ENCODE results near the gene NPR3. TPM values are rescaled to one million over a fixed set of nuclear protein-coding genes. Genes with fewer than 3 reads are reported as not detected.

Gene NPR3
- total RNA-seq, 1 donor from 2014 or later = 116 TPM

GRCh38 chr5:32703957-32704356, 7.2 kb upstream of the NPR3 start:
- no peak for TF ChIP-seq CTCF (conservative IDR thresholded peaks at IDR 0.05)
- Mint-ChIP-seq H3K27me3 (peaks cover 9% of the 10 kb centered on the region), H3K27ac (no peak overlapping the region), H3K4me3 (no peak overlapping the region), H3K36me3 (peaks cover 5% of the 10 kb centered on the region), H3K4me1 (ENCODE audit: unreplicated experiment) (peaks cover 9% of the 10 kb centered on the region), H3K9me3 (peaks cover 10% of the 10 kb centered on the region)
- no peak for DNase-seq (ENCODE audit: extremely low spot score, unreplicated experiment)

- Mint-ChIP-seq H3K36me3 (no peaks in the 10 kb centered on the region), H3K4me1 (ENCODE audit: unreplicated experiment) (peaks cover 10% of the 10 kb centered on the region), H3K27me3 (peaks cover 40% of the 10 kb centered on the region), H3K9me3 (no peaks in the 10 kb centered on the region), H3K27ac (peak overlapping the region; percentile 38), H3K4me3 (peak overlapping the region; percentile 77)
- DNase-seq (ENCODE audit: extremely low spot score, unreplicated experiment) = no peak
- peak; percentile 75 for TF ChIP-seq CTCF (conservative IDR thresholded peaks at IDR 0.05)
Observed at GRCh38 chr5:32707418-32707997, 3.6 kb upstream of the NPR3 start.

- H3K27me3 Mint-ChIP-seq = peaks cover 52% of the 10 kb centered on the region
- TF ChIP-seq CTCF (conservative IDR thresholded peaks at IDR 0.05) = no peak
- no peak for DNase-seq (ENCODE audit: extremely low spot score, unreplicated experiment)
- no peaks in the 10 kb centered on the region for H3K9me3 Mint-ChIP-seq
- peaks cover 15% of the 10 kb centered on the region for H3K4me1 Mint-ChIP-seq (ENCODE audit: unreplicated experiment)
- H3K27ac Mint-ChIP-seq = peak overlapping the region; percentile 73
- H3K4me3 Mint-ChIP-seq = peak overlapping the region; percentile 93
- peaks cover 4% of the 10 kb centered on the region for H3K36me3 Mint-ChIP-seq
Observed at GRCh38 chr5:32708949-32709348, 2.2 kb upstream of the NPR3 start.

- peak overlapping the region; percentile 83 for H3K27ac Mint-ChIP-seq
- DNase-seq (ENCODE audit: extremely low spot score, unreplicated experiment) = peak; percentile 78
- H3K4me3 Mint-ChIP-seq = peak overlapping the region; percentile 93
Observed at GRCh38 chr5:32709750-32710549, 1.2 kb upstream of the NPR3 start.

GRCh38 chr5:32711362-32711680, 200 bp downstream of the NPR3 start:
- Mint-ChIP-seq H3K4me3 (peak overlapping the region; percentile 93), H3K27me3 (peaks cover 64% of the 10 kb centered on the region), H3K36me3 (peaks cover 7% of the 10 kb centered on the region), H3K27ac (peak overlapping the region; percentile 83), H3K4me1 (ENCODE audit: unreplicated experiment) (peaks cover 19% of the 10 kb centered on the region), H3K9me3 (no peaks in the 10 kb centered on the region)
- no peak for DNase-seq (ENCODE audit: extremely low spot score, unreplicated experiment)
- no peak for TF ChIP-seq CTCF (conservative IDR thresholded peaks at IDR 0.05)

More at GRCh38 chr5:32709750-32710549, 1.2 kb upstream of the NPR3 start:
- peaks cover 4% of the 10 kb centered on the region for H3K36me3 Mint-ChIP-seq
- peaks cover 61% of the 10 kb centered on the region for H3K27me3 Mint-ChIP-seq
- H3K4me1 Mint-ChIP-seq (ENCODE audit: unreplicated experiment) = peaks cover 15% of the 10 kb centered on the region
- TF ChIP-seq CTCF (conservative IDR thresholded peaks at IDR 0.05) = peak; percentile 88
- H3K9me3 Mint-ChIP-seq = no peaks in the 10 kb centered on the region
